Glutamatergic neuron (in vitro differentiated cells): ENCODE results near the gene ZCCHC14. TPM values are rescaled to one million over a fixed set of nuclear protein-coding genes. Genes with fewer than 3 reads are reported as not detected.
A peak's percentile ranks its signal among the peaks of the same experiment; 100 is the strongest.

Source experiments
- DNase-seq: peaks from one replicate; pipeline ENCODE4 v3.0.0; 2022
- H3K27ac Mint-ChIP-seq: one replicate; pipeline ENCODE4 v1.8.0; 2020; ENCODE audit warnings: mild to moderate bottlenecking, mixed read lengths, inconsistent platforms; ENCODE audit not compliant: unreplicated experiment
- H3K27me3 Mint-ChIP-seq: one replicate; pipeline ENCODE4 v1.8.0; 2020; ENCODE audit warnings: mild to moderate bottlenecking, moderate library complexity, mixed read lengths, inconsistent platforms; ENCODE audit not compliant: unreplicated experiment
- H3K36me3 Mint-ChIP-seq: one replicate; pipeline ENCODE4 v1.8.0; 2020; ENCODE audit warnings: mild to moderate bottlenecking, mixed read lengths, inconsistent platforms; ENCODE audit not compliant: unreplicated experiment
- H3K4me1 Mint-ChIP-seq: one replicate; pipeline ENCODE4 v1.8.0; 2020; ENCODE audit warnings: mild to moderate bottlenecking, low read depth, mixed read lengths, inconsistent platforms; ENCODE audit not compliant: unreplicated experiment
- H3K4me3 Mint-ChIP-seq: one replicate; pipeline ENCODE4 v1.8.0; 2020; ENCODE audit warnings: mild to moderate bottlenecking, mixed read lengths, inconsistent platforms; ENCODE audit not compliant: unreplicated experiment
- H3K9me3 Mint-ChIP-seq: one replicate; pipeline ENCODE4 v1.8.0; 2020; ENCODE audit warnings: mild to moderate bottlenecking, moderate library complexity, mixed read lengths, inconsistent platforms; ENCODE audit not compliant: unreplicated experiment
- total RNA-seq: library from RNA; stranded (reverse); fragmentation: NEBNext Ultra II Directional; extraction: Animal tissue kit (Norgen Biotek cat#: 25700); gene quantifications from one replicate; pipeline ENCODE4 v1.2.1, GENCODE V29; 2021; ENCODE audit not compliant: unreplicated experiment
- TF ChIP-seq, protein P1 (sequence below): fragments of 200-600 bp; sonication (generic); IDR thresholded peaks from one replicate; pipeline ENCODE4 v1.5.0; 2021; ENCODE audit not compliant: partially characterized antibody, unreplicated experiment

ZCCHC14 gene
- total RNA-seq, 1 donor from 2014 or later = 29.2 TPM

DNA sequence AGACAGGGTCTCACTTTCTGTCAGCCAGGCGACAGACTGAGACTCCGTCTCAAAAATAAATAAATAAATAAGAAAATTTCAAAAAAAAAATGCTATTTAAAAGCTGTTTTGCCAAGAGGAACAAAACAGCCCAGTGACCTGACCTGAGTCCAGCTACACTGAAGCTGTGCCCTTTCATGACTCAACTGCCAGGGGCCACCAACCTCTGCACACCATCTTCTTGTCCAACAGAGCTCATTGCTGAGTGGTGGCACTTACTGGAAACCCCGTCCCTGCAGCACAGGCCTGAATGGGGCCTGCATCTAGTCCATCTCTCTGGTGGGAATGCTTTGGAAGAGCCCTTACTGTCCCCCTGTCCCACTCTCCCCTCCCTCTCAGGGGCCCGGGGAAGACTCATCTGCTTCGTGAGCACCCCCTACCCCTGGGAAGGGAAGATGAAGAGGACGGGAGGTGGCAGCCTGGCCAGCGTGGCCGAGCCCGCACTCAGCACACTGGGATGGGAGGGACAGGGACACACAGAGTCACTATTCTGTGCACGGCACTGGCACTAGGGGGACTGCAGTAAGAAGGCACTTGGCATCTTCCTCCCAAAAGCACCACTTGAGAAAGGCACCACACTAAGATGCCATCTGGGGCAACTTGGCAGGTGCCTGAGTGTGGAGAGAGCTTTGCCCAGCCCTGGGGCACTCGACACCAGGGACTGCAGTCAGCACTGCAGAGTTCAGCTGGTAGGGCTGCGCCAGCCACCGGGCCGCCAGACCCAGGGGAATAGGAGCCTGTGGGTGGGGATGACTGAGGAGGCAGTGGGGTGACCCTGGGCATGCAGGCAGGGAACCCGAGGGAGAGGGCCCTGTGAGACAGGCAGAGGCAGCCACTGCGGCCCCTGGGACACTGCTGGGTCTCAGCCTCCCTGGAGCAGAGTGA lies 122.8 kb downstream of the ZCCHC14 start:
- DNase-seq = no peak
- no peaks in the 10 kb centered on the region for H3K36me3 Mint-ChIP-seq
- peaks cover 37% of the 10 kb centered on the region for H3K4me1 Mint-ChIP-seq
- no peak overlapping the region for H3K4me3 Mint-ChIP-seq
- TF ChIP-seq, protein P1, sequence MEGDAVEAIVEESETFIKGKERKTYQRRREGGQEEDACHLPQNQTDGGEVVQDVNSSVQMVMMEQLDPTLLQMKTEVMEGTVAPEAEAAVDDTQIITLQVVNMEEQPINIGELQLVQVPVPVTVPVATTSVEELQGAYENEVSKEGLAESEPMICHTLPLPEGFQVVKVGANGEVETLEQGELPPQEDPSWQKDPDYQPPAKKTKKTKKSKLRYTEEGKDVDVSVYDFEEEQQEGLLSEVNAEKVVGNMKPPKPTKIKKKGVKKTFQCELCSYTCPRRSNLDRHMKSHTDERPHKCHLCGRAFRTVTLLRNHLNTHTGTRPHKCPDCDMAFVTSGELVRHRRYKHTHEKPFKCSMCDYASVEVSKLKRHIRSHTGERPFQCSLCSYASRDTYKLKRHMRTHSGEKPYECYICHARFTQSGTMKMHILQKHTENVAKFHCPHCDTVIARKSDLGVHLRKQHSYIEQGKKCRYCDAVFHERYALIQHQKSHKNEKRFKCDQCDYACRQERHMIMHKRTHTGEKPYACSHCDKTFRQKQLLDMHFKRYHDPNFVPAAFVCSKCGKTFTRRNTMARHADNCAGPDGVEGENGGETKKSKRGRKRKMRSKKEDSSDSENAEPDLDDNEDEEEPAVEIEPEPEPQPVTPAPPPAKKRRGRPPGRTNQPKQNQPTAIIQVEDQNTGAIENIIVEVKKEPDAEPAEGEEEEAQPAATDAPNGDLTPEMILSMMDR = no peak
- H3K27ac Mint-ChIP-seq = no peak overlapping the region
- no peaks in the 10 kb centered on the region for H3K27me3 Mint-ChIP-seq
- H3K9me3 Mint-ChIP-seq = peaks cover 1% of the 10 kb centered on the region

DNA sequence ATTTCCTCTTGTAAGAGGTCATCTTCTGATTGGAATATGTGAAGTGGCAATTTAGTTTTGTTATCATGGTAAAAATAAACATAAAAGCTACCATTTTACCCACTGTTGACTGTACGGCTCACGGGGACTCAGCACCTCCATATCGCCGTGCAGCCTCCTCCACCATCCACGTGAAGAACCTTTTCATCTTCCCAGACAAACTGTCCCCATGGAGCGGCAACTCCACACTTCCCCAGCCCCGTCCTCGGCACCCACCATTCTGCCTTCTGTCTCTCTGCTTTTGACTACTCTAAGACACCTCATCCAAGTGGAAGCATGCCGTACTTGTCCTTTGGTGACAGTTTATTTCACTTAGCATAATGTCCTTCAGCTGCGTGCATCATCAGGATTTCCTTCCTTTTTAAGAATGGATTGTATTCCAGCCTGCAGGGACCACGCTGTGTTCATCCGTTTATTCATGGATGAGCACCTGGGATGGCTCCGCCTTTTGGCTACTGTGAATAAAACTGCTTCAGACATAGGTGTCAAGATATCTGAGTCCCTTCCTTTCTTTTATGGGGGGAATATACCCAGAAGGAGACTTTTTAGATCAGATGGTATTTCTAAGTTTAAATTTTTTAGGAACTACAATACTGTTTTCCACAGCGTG lies 123.6 kb downstream of the ZCCHC14 start:
- Mint-ChIP-seq H3K36me3 (no peaks in the 10 kb centered on the region), H3K9me3 (peaks cover 1% of the 10 kb centered on the region), H3K4me1 (peaks cover 42% of the 10 kb centered on the region), H3K27me3 (no peaks in the 10 kb centered on the region), H3K4me3 (peak overlapping the region; percentile 72), H3K27ac (peak overlapping the region; percentile 49)
- no peak for DNase-seq
- TF ChIP-seq, protein P1 = no peak

DNA sequence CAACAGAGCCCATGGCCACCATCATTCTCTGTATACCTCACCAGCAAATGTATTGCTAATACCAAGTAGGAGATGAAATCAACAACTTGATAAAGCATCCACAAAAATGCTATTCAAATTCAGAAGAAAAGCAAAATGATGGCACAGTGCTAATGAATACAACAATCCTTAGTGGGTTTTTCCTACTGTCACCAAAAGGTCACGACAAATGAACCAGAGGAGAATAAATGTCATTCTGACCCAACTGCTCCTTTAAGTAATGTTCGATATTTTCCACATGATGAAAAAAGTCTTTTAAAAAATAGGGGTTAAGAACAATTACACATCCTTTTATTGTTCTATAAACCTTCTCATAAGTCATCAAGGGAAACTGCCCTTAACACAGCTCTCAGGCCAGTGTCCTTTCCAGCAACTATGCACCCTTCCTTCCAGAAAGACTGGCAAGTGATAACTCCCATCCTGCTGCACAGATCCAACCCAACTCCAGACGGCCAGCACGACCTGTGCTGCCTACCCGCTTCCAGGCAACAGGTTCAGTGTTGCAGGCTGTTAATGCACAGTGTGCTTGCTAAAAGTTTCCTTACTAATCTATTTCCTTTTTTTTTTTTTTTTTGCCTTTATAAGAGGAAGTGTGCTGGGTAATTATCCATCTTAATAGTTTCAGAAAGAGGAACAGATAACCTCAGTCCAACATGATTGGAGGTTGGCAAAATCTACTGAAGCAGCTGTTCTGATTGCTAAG lies 124.6 kb downstream of the ZCCHC14 start:
- no peak for DNase-seq
- TF ChIP-seq, protein P1 = no peak
- H3K27me3 Mint-ChIP-seq = no peaks in the 10 kb centered on the region
- peaks cover 52% of the 10 kb centered on the region for H3K4me1 Mint-ChIP-seq
- no peaks in the 10 kb centered on the region for H3K9me3 Mint-ChIP-seq
- H3K36me3 Mint-ChIP-seq = peaks cover 4% of the 10 kb centered on the region
- H3K4me3 Mint-ChIP-seq = peak overlapping the region; percentile 31
- peak overlapping the region; percentile 89 for H3K27ac Mint-ChIP-seq

DNA sequence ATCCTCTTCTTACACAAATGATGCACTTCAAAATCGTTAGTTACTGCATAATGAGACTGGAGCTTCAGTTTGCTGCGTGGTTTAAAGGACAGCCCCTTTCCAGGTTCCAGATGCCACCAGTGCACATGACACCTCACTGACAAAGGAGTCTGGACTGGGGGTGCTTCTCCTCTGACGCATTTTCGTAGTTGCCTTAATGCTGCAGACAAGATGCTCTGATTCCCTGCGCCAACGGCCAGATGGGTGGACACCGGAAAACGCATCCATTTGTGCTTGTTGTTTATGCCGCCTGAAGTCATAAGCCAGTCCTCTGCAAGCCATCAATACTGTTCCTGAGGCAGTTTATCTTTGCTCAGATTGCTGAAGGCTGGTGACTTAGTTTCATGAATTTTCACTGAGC lies 125.3 kb downstream of the ZCCHC14 start:
- Mint-ChIP-seq H3K27ac (peak overlapping the region; percentile 89), H3K4me3 (peak overlapping the region; percentile 18), H3K36me3 (peaks cover 4% of the 10 kb centered on the region), H3K4me1 (peaks cover 52% of the 10 kb centered on the region), H3K9me3 (no peaks in the 10 kb centered on the region), H3K27me3 (no peaks in the 10 kb centered on the region)
- DNase-seq = no peak
- TF ChIP-seq, protein P1 = no peak
